CD4-positive, alpha-beta T cell treated with Interleukin-6 at 100 ng/mL for 8 hours (primary cell): Measurements from ENCODE around the gene UNC119.

Experiments
- DNase-seq: peaks from one replicate; pipeline ENCODE4 v3.0.0-alpha.2; 2020; ENCODE audit warnings: mixed read lengths, low spot score

UNC119 gene

GRCh38 chr17:28498652-28499363 is 53.6 kb downstream of the UNC119 start:
- DNase-seq = no peak

- DNase-seq = no peak
These were observed 54.5 kb downstream of the UNC119 start for GRCh38 chr17:28497931-28498330.
